PC-9 (cell line): ENCODE data around the gene OIP5. TPM values are rescaled to one million over a fixed set of nuclear protein-coding genes. Genes with fewer than 3 reads are reported as not detected.

Experiments
- BruUV-seq: library from RNA; stranded (reverse); fragments of 400-500 nt; replicated peaks from 2 replicates; lab custom pipeline; 2021; lab: Mats Ljungman, UMichigan
- CTCF ChIA-PET: fragments of 300-600 bp; sonication (Branson Sonifier 250); formaldehyde crosslinking; loops from one replicate; lab custom pipeline; 2022; ENCODE audit warnings: antibody characterized with exemption; lab: Charles Lee
- POLR2A ChIA-PET: fragments of 300-600 bp; sonication (Branson Sonifier 250); formaldehyde crosslinking; loops from one replicate; lab custom pipeline; 2022; ENCODE audit warnings: antibody characterized with exemption; ENCODE audit not compliant: unreplicated experiment; lab: Charles Lee
- DNase-seq, 2 experiments: peaks; one replicate each; pipeline versions ENCODE4 v3.0.0 to v3.0.0-alpha.2; 2015 to 2022; ENCODE audit warnings: mixed read lengths in 1 of 2
- H2AFZ ChIP-seq: fragments of 200-600 bp; sonication (generic); 2 replicates; pipeline ENCODE4 v1.8.1; 2017; ENCODE audit warnings: antibody characterized with exemption
- H3F3A ChIP-seq: fragments of 200-600 bp; sonication (generic); 2 replicates; pipeline ENCODE4 v1.8.1; 2017; ENCODE audit warnings: antibody characterized with exemption, mild to moderate bottlenecking, low read depth; ENCODE audit not compliant: insufficient read depth
- H3K27ac ChIP-seq: fragments of 200-600 bp; sonication (generic); 2 replicates; pipeline ENCODE4 v1.6.1; 2016; ENCODE audit warnings: mixed run types
- H3K27me3 ChIP-seq: fragments of 200-600 bp; sonication (generic); 2 replicates; pipeline ENCODE4 v1.6.1; 2016; ENCODE audit warnings: low read depth, mixed run types; ENCODE audit not compliant: insufficient read depth
- H3K36me3 ChIP-seq: fragments of 200-600 bp; sonication (generic); 2 replicates; pipeline ENCODE4 v1.6.1; 2016; ENCODE audit warnings: low read depth, mixed run types
- H3K4me1 ChIP-seq: fragments of 200-600 bp; sonication (generic); replicated peaks from 2 replicates; pipeline ENCODE4 v1.6.1; 2016; ENCODE audit warnings: mixed run types; ENCODE audit not compliant: insufficient read depth
- H3K4me2 ChIP-seq: fragments of 200-600 bp; sonication (generic); 2 replicates; pipeline ENCODE4 v1.6.1; 2017; ENCODE audit warnings: mixed run types
- H3K4me3 ChIP-seq: fragments of 200-600 bp; sonication (generic); 2 replicates; pipeline ENCODE4 v1.6.1; 2016; ENCODE audit warnings: mixed run types
- H3K79me2 ChIP-seq: fragments of 200-600 bp; sonication (generic); 2 replicates; pipeline ENCODE4 v1.6.1; 2017; ENCODE audit warnings: low read depth, mixed run types
- H3K9me2 ChIP-seq: fragments of 200-600 bp; sonication (generic); 2 replicates; pipeline ENCODE4 v1.8.1; 2017; ENCODE audit warnings: mild to moderate bottlenecking; ENCODE audit not compliant: insufficient read depth
- H3K9me3 ChIP-seq: fragments of 200-600 bp; sonication (generic); 2 replicates; pipeline ENCODE4 v1.8.1; 2016; ENCODE audit warnings: low read depth; ENCODE audit not compliant: insufficient read depth
- H4K20me1 ChIP-seq: fragments of 200-600 bp; sonication (generic); 2 replicates; pipeline ENCODE4 v1.8.1; 2017; ENCODE audit not compliant: insufficient read depth
- EZH2 ChIP-seq: fragments of 200-600 bp; sonication (generic); IDR thresholded peaks from 2 replicates; pipeline ENCODE4 v1.8.0; 2017; ENCODE audit warnings: antibody characterized with exemption, low read depth
- intact Hi-C: fragments of 100-400 bp; cut with micrococcal nuclease; formaldehyde crosslinking; loops from one replicate; pipeline ENCODE4 v1.10.0; 2022; ENCODE audit not compliant: unreplicated experiment
- total RNA-seq: library from RNA; stranded (reverse); gene quantifications from 2 replicates; pipeline ENCODE4 v1.2.3, GENCODE V29; 2021
- TF ChIP-seq, protein P1 (sequence below): fragments of 200-600 bp; sonication (generic); conservative IDR thresholded peaks from 2 replicates; pipeline ENCODE4 v1.6.1; 2017; ENCODE audit warnings: mixed run types, antibody characterized with exemption, mild to moderate bottlenecking, moderate library complexity

Gene OIP5
- total RNA-seq, 1 experiment from 2014 or later, result 25.4 TPM

DNA sequence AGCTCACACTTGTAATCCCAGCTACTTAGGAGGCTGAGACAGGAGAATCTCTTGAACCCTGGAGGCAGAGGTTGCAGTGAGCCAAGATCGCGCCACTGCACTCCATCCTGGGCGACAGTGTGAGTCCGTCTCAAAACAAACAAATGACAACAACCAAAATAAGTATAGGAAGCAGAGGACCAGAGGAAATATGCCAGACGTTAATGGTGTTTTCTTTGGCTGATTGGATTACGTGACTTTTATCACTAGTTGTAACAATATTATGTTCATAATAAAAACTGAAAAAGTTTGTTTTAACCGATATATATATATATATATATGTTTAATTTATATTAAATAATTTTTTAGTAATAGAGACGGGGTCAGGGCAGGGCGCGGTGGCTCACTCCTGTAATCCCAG lies 22.0 kb upstream of the OIP5 start:
- Histone ChIP-seq H3K4me2 (no peak overlapping the region), H3K4me1 (no peaks in the 10 kb centered on the region), H3K27me3 (no peaks in the 10 kb centered on the region), H3K9me3 (no peaks in the 10 kb centered on the region), H3K9me2 (no peaks in the 10 kb centered on the region), H3K27ac (no peak overlapping the region), H4K20me1 (no peaks in the 10 kb centered on the region), H3K4me3 (no peak overlapping the region), H3K79me2 (no peaks in the 10 kb centered on the region), H3F3A (no peaks in the 10 kb centered on the region; the same call in 1 of the 2 replicates), H2AFZ (no peak overlapping the region), H3K36me3 (0 out of 2 replicates have a peak, but pooled peaks cover 3% of the 10 kb centered on the region)
- CTCF ChIA-PET, result no interaction called here
- DNase-seq, result no peak
- no peak for TF ChIP-seq EZH2
- TF ChIP-seq, protein P1, sequence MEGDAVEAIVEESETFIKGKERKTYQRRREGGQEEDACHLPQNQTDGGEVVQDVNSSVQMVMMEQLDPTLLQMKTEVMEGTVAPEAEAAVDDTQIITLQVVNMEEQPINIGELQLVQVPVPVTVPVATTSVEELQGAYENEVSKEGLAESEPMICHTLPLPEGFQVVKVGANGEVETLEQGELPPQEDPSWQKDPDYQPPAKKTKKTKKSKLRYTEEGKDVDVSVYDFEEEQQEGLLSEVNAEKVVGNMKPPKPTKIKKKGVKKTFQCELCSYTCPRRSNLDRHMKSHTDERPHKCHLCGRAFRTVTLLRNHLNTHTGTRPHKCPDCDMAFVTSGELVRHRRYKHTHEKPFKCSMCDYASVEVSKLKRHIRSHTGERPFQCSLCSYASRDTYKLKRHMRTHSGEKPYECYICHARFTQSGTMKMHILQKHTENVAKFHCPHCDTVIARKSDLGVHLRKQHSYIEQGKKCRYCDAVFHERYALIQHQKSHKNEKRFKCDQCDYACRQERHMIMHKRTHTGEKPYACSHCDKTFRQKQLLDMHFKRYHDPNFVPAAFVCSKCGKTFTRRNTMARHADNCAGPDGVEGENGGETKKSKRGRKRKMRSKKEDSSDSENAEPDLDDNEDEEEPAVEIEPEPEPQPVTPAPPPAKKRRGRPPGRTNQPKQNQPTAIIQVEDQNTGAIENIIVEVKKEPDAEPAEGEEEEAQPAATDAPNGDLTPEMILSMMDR, result no peak
- POLR2A ChIA-PET, result no interaction called here
- no TSS peak for BruUV-seq
- intact Hi-C loops, result no loop called here

DNA sequence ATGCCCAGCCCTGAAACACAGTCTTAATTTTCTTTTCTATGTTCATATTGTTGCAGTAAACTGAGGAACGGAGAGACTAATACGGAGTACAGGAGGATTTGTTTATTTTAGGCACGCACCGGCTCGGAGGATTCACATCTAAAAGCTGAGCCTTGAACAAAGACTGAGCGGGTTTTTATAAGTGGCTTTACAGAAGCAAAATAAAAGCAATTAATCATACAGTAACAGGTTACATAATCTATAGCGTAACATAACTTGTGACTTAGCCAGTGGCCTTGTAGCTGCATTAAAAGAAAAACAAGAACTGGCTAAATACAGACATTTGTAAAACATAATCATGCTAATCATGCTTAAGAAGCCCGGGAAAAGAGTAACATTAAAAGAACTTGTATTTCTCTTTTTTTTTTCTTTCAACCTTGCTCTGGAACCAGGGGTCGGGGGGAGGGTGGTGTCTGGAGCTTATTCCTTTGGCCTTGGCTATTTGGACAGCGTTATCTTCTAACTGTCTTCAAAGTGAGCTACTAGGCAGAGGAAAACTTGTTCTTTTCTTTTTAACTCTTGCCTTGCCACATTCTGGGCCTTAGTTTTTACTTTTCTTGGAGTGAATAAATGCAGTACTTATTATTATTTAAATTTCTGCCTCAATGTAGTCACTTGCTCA lies 17.8 kb upstream of the OIP5 start:
- H3K79me2 ChIP-seq, result peaks cover 3% of the 10 kb centered on the region; the same call in 1 of the 2 replicates
- POLR2A ChIA-PET, result interaction anchor here (0.5 kb wide), 1 partner anchor 184 kb away, joined by 5 read pairs; no protein-coding TSS in a partner anchor
- DNase-seq, result no peak
- CTCF ChIA-PET, result interaction anchor here (0.7 kb wide), 1 partner anchor 122 kb away, joined by 3 read pairs; no protein-coding TSS in a partner anchor
- no peaks in the 10 kb centered on the region for H3K9me2 ChIP-seq
- H3K9me3 ChIP-seq, result no peaks in the 10 kb centered on the region
- no peak for TF ChIP-seq EZH2
- TF ChIP-seq, protein P1, result no peak
- no peaks in the 10 kb centered on the region for H4K20me1 ChIP-seq
- no peaks in the 10 kb centered on the region for H3K27me3 ChIP-seq
- H3F3A ChIP-seq, result no peaks in the 10 kb centered on the region; the same call in 1 of the 2 replicates
- no peaks in the 10 kb centered on the region for H3K36me3 ChIP-seq
- H2AFZ ChIP-seq, result no peak overlapping the region
- H3K4me3 ChIP-seq, result no peak overlapping the region
- no TSS peak for BruUV-seq
- no peak overlapping the region for H3K4me2 ChIP-seq
- H3K4me1 ChIP-seq, result no peaks in the 10 kb centered on the region
- no peak overlapping the region for H3K27ac ChIP-seq
- intact Hi-C loops, result no loop called here

DNA sequence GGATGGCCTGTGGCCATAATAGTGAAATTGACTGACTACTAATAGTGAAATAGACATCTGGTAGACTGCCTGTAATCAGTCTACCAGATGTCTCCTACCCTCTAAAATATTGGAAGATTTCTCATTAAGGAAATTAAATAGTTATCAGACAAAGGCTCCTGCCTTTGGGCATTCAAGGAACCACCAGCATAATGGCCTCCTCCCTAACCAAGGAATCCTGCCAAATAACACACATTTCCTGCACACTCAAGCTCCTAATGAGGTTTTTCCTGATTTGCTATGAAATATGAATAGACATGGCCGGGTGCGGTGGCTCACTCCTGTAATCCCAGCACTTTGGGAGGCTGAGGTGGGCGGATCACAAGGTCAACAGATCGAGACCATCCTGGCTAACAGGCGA lies 14.8 kb upstream of the OIP5 start:
- H3K36me3 ChIP-seq, result no peaks in the 10 kb centered on the region
- CTCF ChIA-PET, result no interaction called here
- no peaks in the 10 kb centered on the region for H3K9me3 ChIP-seq
- no peaks in the 10 kb centered on the region; the same call in 1 of the 2 replicates for H3F3A ChIP-seq
- no peak overlapping the region for H3K27ac ChIP-seq
- H3K27me3 ChIP-seq, result no peaks in the 10 kb centered on the region
- no peak overlapping the region for H3K4me3 ChIP-seq
- no peak for TF ChIP-seq EZH2
- TF ChIP-seq, protein P1, result no peak
- H3K9me2 ChIP-seq, result no peaks in the 10 kb centered on the region
- intact Hi-C loops, result no loop called here
- no TSS peak for BruUV-seq
- POLR2A ChIA-PET, result no interaction called here
- no peak for DNase-seq
- no peaks in the 10 kb centered on the region for H4K20me1 ChIP-seq
- H3K4me2 ChIP-seq, result no peak overlapping the region
- peaks cover 5% of the 10 kb centered on the region; the same call in 1 of the 2 replicates for H3K79me2 ChIP-seq
- no peak overlapping the region for H2AFZ ChIP-seq
- no peaks in the 10 kb centered on the region for H3K4me1 ChIP-seq
